GM10847 (cell line): ENCODE results near the gene FGGY.

Source experiments
- POLR2A ChIP-seq: IDR thresholded peaks from 2 replicates; pipeline ENCODE4 v1.6.1; 2011; ENCODE audit not compliant: insufficient read length; ENCODE audit errors: extremely low read depth

The FGGY gene

GRCh38 chr1:59353453-59353852 lies 56.6 kb downstream of the FGGY start:
- TF ChIP-seq POLR2A = no peak

- TF ChIP-seq POLR2A = no peak
These were observed 57.9 kb downstream of the FGGY start for GRCh38 chr1:59354709-59355337.

- no peak for TF ChIP-seq POLR2A
These were observed 58.5 kb downstream of the FGGY start for GRCh38 chr1:59355361-59355760.

- TF ChIP-seq POLR2A = no peak
These were observed 59.7 kb downstream of the FGGY start for GRCh38 chr1:59356627-59357026.

GRCh38 chr1:59357645-59358320 lies 60.9 kb downstream of the FGGY start:
- no peak for TF ChIP-seq POLR2A

GRCh38 chr1:59359325-59359724 lies 62.4 kb downstream of the FGGY start:
- TF ChIP-seq POLR2A = no peak

- TF ChIP-seq POLR2A = no peak
These were observed 63.3 kb downstream of the FGGY start for GRCh38 chr1:59360170-59360569.

- no peak for TF ChIP-seq POLR2A
These were observed 63.8 kb downstream of the FGGY start for GRCh38 chr1:59360729-59361128.

- TF ChIP-seq POLR2A = no peak
These were observed 64.9 kb downstream of the FGGY start for GRCh38 chr1:59361766-59362165.

GRCh38 chr1:59364037-59364436 lies 67.1 kb downstream of the FGGY start:
- TF ChIP-seq POLR2A = no peak

GRCh38 chr1:59366346-59366745 lies 69.5 kb downstream of the FGGY start:
- no peak for TF ChIP-seq POLR2A

- no peak for TF ChIP-seq POLR2A
These were observed 70.6 kb downstream of the FGGY start for GRCh38 chr1:59367301-59368007.

- no peak for TF ChIP-seq POLR2A
These were observed 71.2 kb downstream of the FGGY start for GRCh38 chr1:59368008-59368670.

GRCh38 chr1:59375321-59376220 lies 78.7 kb downstream of the FGGY start:
- no peak for TF ChIP-seq POLR2A

- no peak for TF ChIP-seq POLR2A
These were observed 80.5 kb downstream of the FGGY start for GRCh38 chr1:59377350-59377904.
